ENCODE results near the gene NAT9.

- TF ChIP-seq POLR2AphosphoS5 (IDR thresholded peaks at IDR 0.05; ENCODE audit: low read depth, low read length) (no peak), TAF1 (IDR thresholded peaks at IDR 0.05; ENCODE audit: borderline replicate concordance, low read depth, low read length) (no peak), POLR2A (IDR thresholded peaks at IDR 0.05; ENCODE audit: low read depth, low read length) (no peak)
Observed at GRCh38 chr17:74805591-74805991, 29.4 kb upstream of the NAT9 start.
